NCI-H1694 treated with DMSO at 0.1 percent for 48 hours (cell line): ENCODE measurements around the gene GAS2L1.

ENCODE experiments used
- DNase-seq: peaks from one replicate; lab custom pipeline; 2025; lab: John Stamatoyannopoulos, UW

The GAS2L1 gene

DNA sequence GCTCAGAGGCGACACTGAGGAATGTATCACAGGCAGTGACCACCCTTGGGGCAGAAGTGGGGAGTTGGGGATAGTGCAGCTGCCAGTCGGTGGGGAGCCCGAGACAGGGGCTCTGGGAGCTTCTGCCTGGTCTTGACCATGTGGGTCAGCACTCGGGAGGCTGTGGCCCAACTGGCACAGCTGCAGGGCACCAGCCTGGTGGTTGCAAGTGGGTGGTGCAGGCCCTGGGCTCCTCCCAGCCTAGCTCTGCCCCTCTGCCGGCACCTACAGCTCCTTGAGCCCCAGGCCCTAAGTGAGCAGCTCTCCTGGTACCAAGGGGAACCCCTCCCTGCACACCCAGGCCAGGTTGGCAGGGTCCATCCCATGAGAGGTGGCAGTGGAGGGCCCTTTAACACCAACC is 21.6 kb downstream of the GAS2L1 start:
- DNase-seq, result no peak

DNA sequence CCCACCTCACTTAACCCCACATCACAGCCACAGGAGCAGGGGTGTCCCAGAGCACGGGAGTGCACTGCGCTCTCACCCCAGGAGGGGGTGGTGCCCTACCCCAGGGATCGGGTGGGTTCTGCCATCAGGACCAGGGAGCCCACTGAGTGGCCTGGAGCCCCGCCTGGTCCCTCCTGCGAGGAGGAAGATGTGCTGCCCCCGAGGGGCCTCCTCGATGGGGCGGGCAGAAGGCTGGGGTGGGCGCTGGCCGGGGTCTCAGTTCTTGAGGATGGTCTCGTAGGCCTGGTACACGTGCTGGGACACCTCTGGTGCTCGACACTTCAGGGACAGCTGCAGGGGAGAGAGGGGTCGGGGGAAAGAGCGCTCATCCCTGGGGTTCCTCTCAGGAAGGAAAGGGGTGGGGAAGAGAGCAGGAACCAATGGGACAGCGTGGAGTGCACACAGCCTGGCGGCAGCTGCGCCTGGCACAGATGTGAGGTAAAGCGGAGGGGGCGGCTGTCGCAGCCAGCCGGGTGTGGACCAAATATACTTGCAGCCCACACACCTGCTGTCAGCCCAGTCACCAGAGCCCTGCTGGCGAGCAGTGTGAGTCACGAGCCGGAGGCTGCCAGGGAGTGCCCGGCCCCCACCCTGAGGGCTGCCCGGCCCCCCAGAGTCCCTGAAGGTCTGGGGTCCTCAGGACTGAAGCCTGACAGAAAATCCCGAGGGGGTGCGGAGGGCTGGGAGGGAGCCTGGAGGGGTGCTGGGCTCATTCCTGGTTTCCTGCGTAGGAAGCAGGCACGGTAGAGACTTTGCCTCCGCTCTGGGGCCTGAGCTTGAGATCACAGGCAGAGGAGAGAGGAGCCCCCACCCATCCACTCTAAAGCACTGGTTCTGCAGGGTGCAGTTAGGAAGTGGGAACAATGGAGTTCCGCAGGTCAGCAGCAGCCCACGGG is 22.4 kb downstream of the GAS2L1 start:
- DNase-seq, result peak; percentile 74

DNA sequence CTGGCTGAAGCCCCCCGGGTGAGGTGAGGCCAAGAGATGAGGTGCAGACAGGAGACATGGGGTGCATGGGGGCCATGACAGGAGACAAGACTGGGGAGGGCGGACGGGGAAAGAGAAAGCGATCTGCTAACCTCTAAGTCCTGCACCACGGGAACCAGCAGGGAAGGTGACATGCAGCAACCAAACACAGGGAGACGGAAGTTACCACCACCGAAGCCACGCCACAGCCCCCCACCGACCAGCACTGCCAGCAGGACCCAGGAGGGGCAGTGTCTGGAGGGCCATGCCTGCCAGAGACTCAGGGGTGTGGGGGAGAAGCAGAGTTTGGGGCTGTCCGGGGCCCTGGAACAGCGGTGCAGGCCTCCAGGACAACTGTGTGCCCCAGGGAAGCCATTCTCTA is 23.1 kb downstream of the GAS2L1 start:
- no peak for DNase-seq

DNA sequence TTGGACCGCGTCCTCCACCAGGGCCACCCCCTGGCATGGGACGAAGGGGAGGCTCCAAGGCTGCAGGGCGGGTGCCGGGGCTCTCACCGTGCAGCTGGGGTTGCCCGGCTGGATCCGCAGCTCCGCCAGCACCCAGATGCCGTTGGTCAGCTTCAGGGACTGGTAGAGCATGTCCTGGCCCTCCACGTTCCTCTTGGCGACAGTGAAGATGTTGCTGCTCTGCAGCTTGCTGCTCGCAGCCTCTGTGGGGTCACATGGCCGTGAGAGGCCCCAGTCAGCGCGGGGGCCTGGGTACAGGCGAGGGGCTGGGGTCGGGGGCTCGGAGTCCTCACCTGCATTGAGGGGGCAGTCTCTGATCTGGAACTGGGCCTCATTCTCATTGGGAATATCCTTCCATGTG is 23.8 kb downstream of the GAS2L1 start:
- DNase-seq, result no peak

DNA sequence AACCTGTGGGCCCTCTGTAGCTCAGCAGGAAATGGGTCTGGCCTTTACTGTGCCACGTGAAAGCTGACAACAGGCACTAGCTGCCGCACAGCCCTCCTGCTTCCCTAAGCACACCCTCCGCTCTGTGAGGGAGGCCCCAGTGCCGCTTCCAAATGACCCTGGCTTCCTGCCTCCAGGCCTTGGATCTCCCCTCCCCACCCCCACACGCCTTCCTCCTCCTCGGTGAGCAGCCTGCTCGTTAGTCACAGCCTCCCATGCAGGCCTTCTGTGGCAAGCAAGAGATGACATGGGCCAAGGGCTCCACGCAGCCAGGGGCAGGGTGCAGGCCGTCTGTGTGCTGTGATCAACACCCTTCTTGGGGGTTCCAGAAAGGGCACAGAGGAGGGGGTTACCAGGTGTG is 24.3 kb downstream of the GAS2L1 start:
- DNase-seq, result no peak

DNA sequence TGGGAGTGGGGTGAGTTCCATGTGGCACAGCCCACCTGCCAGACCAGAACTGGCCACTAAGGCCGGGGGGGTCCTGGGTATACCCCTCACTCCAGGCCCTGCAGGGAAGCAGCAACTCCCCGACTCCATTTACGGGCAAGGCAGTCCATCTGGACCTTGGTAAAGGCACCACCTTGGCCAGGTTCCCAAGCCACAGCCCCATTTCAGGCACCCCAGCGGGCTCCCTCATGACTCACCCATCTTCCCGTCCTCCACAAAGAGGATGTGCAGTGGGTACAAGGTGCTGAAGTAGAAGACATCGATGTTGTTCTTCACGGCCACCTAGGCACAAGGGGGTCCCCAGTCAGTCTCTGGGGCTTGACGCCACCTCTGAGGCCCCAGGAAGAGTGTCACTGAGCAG is 24.8 kb downstream of the GAS2L1 start:
- DNase-seq, result no peak

DNA sequence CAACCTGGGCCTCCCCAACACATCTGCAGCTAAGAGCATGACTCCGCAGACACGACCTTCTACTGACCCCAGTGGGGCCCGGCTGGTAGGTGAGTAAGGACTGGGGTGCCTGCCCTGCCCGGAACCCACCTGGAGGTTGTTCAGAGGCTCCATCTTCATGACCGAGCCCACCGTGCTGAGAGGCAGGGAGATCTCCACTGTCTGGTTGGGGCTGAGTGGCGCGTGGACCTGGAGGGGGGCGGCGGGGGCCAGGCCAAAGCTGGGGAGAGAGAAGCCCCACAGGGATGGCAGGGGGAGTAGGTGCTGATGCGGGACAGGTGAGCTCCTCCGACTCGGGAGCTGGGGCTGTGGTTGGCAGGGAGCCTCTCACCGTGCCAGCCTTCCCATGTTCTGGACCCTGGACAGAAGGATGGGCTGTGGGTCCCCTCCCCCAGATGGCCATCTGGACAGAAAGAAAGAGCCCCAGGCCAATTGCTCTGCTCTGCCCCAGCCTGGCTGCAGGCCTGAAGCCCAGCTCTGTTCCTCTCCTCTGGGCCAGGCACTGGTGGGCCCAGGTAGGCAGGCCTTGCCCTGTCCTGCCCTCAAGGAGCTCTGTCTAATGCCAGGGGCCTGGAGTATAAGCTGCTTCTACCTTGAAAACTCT is 25.3 kb downstream of the GAS2L1 start:
- DNase-seq, result no peak

DNA sequence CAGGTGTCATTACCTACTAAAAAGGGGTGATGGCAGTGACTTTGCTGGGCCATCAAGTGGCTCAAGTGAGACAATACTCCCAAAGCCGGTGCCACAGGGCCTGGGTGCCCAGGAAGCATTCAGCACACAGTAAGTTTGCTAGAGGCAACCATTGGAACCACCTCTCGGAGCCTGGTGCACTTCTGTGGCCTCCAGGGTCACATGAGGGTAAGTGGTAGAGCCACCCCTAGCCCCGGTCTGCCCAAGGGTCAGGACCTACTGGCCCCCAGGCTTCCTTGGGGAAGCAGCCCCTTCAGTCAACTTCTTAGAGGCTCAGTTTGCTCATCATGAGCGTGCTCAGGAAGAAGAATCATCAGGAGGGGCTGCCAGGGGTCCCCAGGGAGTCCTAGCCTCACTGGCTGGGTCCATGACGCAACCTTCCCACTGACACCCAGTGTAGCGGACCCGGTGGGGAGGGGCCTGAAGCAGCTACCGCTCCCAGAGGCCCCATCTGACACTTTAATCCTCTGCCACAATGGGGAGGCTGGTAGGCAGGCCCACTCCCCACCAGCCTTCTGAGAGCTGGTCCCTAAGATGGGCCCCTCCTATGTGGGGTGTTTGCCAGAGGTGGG is 26.5 kb downstream of the GAS2L1 start:
- no peak for DNase-seq

DNA sequence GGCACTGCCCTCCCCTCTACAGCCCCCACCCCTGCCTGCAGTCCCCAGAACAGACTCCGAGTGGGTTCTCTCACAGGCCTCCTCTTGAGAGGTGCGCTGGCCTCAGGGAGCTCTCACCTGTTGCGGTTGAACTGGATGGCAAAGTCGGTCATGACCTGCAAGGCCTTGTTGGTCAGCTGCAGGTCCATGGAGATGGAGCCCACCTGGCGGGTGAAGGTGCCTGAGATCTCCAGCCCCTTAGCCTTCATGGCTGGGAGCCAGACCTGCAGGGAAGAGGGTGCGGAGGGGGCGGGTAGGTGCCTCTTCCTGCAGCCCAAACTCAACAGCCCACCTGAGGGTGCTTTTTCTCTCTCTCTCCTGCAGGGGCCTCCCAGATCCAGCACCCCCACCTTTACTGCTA is 27.7 kb downstream of the GAS2L1 start:
- DNase-seq, result no peak

DNA sequence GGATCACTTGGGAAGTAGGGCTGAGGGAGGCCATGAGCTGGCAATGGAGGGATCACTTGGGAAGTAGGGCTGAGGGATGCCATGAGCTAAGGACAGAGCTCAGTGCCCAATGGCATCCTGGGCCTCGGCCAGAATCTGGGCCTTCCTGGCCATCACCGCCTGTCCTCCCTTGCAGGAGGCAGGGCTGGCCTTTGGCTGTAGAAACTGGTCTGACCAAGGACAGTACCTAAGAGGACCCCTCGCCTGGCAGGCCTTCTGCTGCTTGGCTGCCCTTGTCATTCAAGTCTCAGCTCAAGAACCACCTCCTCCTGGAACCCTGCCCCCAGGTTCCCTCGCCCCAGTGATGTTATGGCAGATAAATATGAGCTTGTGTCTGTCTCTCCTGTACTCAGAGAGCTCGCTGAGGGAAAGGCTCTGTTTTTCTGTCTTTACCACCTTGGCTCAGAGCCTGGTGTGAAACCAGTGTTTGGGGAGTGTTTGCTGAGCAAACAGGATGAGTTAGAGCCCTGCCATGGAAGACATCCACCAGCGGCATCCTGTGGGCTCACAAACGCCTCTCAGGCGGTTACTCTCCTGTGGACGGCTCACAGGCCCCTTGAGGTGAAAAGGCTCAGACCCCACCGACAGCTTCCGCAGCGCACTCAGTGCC is 28.4 kb downstream of the GAS2L1 start:
- no peak for DNase-seq

DNA sequence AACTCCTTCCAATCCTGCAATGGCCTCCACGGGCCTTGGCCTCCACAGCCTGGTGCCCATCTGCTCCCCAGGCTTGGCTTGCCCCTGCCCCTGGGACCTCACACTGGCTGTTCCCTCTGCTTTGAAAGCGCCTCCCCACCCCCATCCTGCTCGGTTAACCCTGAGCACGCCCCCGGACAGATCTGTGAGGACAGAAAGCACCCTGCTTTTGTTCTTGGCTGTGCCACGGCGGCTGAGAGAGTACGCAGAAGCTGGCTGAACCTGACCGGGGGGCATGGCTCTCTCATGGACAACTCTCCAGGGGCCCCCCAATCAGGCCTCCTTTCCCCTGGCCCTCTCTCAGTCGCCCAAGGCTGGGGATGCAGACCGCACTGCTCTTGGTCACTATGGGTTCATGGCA is 29.2 kb downstream of the GAS2L1 start:
- DNase-seq, result no peak

DNA sequence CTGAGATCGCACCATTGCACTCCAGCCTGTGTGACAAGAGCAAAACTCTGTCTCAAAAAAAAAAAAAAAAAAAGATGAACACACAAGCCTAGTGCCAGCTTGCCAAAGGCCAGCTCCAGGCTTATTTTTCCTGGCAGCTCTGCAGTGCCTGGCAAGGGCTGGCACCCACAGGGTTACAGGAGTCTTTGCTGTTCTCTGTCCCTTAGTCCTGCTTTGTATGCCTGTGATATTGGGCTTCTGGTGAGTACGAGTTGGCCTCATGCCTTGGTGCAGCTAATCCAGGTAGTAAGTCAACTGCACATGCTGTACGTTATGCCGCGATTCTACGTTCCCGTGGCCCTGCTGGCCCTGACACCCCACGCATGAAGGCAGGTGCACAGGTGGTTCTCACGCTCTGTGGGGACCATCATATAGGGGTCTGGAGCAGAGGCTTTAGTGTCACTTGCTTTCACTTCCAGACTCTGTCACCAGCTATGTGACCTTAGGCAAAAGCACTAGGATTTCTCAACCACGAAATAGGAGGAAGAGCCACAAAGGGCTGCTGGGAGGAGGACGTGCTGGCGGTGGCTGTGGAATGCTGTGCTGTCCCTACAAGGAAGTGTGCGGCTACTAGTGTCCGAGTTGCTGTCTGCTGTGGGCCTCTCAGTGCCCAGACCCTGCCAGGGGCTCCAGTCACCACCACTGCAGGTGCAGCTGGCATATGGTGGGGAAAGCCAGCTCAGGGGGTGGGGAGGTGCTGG is 30.5 kb downstream of the GAS2L1 start:
- no peak for DNase-seq

DNA sequence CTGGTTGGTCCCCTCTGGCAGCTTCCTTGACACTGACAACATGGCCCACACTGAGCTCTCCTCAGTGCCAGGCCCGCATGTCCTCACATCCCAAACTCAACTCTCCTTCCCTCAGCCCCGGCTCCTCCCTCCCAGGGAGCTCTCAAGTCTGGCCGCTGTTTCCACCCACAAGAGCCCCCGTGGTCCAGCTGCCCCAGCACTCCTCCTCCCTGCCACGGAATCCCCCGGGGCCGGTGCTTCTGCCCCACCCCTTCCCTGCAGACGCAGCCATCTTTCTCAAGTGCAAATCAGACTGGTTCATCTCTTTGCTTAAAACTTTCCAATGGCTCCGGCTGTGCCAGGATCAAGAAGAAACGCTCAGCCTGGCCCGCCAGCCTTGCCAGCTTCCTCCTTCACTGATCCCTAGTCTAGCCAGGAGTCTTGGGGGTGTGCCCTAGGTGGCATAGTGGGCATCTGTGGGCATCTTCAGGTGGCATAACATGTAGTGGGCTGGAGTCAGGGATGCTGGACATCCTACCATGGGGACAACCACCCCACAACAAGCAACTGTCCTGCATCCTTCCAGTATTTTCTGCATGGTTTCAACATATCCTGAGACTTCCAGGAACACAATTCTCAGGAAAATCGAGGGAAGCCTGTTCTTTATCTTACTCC is 31.3 kb downstream of the GAS2L1 start:
- no peak for DNase-seq

DNA sequence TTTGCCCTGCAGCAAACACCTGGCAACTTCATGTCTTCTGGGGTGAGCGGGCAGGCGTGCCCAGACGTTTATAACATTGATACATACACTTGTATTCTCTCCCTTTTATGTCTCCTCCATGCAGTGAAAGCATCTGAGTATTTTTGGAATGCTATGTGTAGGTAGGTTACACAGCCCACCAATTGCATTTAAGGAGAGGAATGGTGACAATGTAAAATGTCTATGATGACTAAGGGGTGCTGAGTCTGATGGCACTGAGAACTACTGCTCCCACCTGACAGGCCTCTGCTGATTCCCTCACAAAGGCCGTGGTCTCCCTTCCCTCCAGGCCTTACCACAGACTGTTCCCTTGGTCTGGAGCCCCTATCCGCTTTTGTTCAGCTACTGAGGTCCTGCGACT is 31.9 kb downstream of the GAS2L1 start:
- DNase-seq, result no peak

DNA sequence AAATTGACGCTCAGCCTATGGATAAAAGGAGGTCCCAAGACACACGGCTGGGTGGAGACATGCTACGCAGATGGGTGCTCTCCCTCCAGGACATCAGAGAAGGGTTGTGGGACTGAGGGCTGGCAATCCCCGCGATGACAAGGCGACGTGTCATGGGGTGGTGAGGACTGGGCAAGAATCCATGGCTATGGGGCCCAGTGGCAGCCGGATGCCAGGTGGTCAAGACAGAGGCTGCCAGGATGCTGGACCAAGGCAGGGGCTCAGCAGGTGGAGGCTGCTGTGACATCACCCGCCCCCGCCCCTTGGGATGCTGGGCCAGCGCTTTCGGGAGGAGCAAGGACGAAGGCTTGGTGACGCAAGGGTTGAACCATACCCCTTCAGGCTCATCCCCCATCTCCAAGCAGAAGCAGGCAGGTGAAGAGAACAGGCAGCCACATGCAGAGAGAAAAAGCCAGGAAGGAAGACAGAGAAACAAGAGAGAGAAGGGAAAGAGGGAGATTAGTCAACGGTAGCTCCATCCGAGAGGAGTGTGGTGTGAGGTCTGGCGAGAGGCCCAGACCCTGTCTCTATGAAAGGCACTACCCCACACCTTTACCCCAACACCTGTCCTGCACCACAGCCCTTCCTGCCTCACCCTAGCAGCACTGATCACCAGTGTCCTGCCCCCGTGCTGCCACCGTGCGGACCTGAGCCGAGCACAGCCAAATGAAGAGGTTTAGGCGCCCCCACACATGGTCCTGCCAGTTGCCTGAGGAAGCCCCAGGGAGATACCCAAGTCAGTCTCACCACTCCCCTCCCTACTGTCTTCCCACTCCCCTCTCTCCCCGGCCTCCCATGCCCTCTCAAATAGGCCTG is 33.2 kb downstream of the GAS2L1 start:
- DNase-seq, result no peak

DNA sequence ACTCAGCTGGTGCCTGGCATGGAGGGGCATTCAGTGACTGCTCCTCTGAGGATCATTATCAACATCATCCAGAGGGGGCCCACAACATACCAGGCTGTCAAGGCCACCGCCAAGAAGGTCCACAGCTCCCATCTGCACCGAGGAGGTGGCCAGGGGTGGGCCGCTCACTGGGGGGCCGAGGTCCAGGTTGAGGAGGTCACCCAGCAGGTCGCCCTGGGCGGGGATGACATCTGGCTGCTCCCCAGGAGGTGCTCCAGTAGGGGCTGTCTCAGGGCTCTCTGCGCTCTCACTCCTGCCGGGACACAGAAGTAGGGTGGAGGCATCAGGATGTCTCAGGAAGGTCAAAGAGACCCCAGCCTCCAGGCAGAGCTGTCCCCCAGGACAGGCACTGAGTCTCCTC is 34.1 kb downstream of the GAS2L1 start:
- DNase-seq, result no peak

DNA sequence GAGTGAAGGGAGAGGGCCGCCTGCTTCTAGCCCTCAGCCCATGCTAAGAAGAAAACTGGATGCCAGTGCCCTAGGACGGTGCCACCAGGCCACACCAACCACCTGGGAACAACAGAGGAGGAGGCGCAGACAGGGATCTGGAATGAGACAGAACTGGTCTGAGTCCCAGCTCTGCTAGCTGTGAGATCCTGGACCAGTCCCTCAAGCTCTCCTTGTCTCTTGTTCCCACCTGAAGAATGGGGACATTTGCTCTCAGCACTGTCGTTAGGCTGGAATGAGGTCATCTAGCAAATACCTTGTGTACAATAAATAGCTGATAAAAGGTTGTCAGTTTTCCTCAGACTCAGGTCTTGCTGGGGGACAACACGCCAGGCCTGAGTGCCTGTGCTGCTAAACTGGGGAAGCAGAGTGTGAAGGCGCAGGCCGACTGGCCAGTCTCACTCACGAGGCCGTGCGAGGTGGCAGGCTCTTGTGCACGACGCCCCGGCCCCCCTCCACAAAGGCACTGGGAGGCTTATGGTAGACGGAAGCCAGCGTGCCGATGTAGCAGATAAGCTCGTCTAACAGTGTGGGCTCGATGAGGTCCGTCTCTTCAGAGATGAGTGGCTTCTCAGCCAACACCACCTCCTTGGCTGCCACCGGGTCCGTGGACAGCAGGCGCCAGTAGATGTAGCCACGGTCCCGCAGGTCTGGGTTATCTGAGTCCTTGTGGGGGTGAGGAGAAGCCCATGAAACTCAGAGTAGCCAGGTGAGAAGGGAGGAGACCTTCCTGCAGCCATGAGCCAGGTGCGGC is 34.8 kb downstream of the GAS2L1 start:
- no peak for DNase-seq

DNA sequence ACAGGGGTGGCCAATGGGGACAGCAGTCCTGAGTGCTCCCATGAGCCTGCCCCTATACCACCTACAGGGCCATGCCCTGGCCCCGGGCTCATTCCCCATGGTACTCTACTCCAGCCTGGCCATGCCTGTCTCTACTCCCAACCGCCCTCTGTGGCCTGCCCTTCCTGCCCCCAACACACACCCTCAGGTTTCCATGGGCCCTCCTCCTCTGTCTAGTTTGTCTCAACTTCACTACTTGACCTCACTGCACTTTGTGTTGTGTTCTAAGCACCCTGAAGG is 35.3 kb downstream of the GAS2L1 start:
- no peak for DNase-seq

DNA sequence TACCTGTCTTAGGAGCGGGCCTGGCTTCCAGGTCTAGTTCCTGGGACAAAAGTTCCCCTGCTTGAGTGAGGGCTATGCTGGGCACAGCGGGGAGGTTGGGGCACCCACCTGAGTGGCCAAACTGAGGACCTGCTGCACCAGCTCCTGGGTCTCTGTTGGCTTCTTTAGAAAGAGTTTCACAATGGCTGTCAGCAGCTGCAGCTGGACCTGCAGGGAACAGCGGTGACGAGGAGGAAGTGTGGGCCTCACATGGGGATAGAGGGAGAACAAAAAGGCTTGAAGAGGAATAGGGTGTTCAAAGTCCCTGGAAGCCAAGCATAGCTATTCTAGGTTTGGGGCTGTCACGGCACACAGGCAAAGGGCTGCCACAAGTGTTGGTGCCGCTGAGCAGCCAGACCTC is 35.7 kb downstream of the GAS2L1 start:
- no peak for DNase-seq
